Fibroblast of pulmonary artery (primary cell): ENCODE data around the gene WWOX.

ENCODE experiments used
- DNase-seq: peaks from one replicate; pipeline ENCODE4 v3.0.0-alpha.2; 2010; ENCODE audit warnings: low read depth
- H3K4me3 ChIP-seq: replicated peaks from 2 replicates; pipeline ENCODE4 v1.5.1; 2011; ENCODE audit warnings: low read depth, mild to moderate bottlenecking, control low read depth, low read length, moderate library complexity
- CTCF ChIP-seq: IDR thresholded peaks from 2 replicates; pipeline ENCODE4 v1.5.1; 2011; ENCODE audit warnings: mild to moderate bottlenecking, control low read depth, low read length, inconsistent platforms; ENCODE audit errors: missing control alignments

The WWOX gene

GRCh38 chr16:79155904-79156303 lies 1056.5 kb downstream of the WWOX start:
- no peak overlapping the region for H3K4me3 ChIP-seq
- TF ChIP-seq CTCF, result no peak
- no peak for DNase-seq

- no peak for TF ChIP-seq CTCF
- no peak overlapping the region for H3K4me3 ChIP-seq
- no peak for DNase-seq
These were observed 1057.3 kb downstream of the WWOX start for GRCh38 chr16:79156761-79157160.

- TF ChIP-seq CTCF, result no peak
- H3K4me3 ChIP-seq, result no peak overlapping the region
- no peak for DNase-seq
These were observed 1058.9 kb downstream of the WWOX start for GRCh38 chr16:79158337-79158736.

- H3K4me3 ChIP-seq, result no peak overlapping the region
- no peak for DNase-seq
- no peak for TF ChIP-seq CTCF
These were observed 1060.0 kb downstream of the WWOX start for GRCh38 chr16:79159261-79160049.

GRCh38 chr16:79162977-79163376 lies 1063.5 kb downstream of the WWOX start:
- H3K4me3 ChIP-seq, result no peak overlapping the region
- DNase-seq, result no peak
- TF ChIP-seq CTCF, result no peak

- DNase-seq, result no peak
These were observed 1064.4 kb downstream of the WWOX start for GRCh38 chr16:79163691-79164387.

More at GRCh38 chr16:79163691-79164387, 1064.4 kb downstream of the WWOX start:
- H3K4me3 ChIP-seq, result no peak overlapping the region
- no peak for TF ChIP-seq CTCF
